Fibroblast of lung (primary cell): ENCODE measurements around the gene PSD2. TPM values are rescaled to one million over a fixed set of nuclear protein-coding genes. Genes with fewer than 3 reads are reported as not detected.

Source experiments
- DNase-seq, 2 donors: peaks; one replicate each; pipeline versions ENCODE4 v3.0.0 to v3.0.0-alpha.2; 2010; ENCODE audit warnings: low read depth in 2 of 2
- H2AFZ ChIP-seq: 2 replicates; pipeline ENCODE4 v1.5.1; 2012; ENCODE audit warnings: low read length, control low read depth, inconsistent platforms
- H3K27ac ChIP-seq: 2 replicates; pipeline ENCODE4 v1.5.1; 2011; ENCODE audit warnings: low read length, control low read depth; ENCODE audit not compliant: insufficient read depth
- H3K27me3 ChIP-seq: 2 replicates; pipeline ENCODE4 v1.5.1; 2011; ENCODE audit warnings: mild to moderate bottlenecking, low read length; ENCODE audit not compliant: control insufficient read depth, insufficient read depth
- H3K36me3 ChIP-seq: 2 replicates; pipeline ENCODE4 v1.5.1; 2011; ENCODE audit warnings: low read length; ENCODE audit not compliant: control insufficient read depth, insufficient read depth
- H3K4me1 ChIP-seq: 2 replicates; pipeline ENCODE4 v1.5.1; 2011; ENCODE audit warnings: low read length; ENCODE audit not compliant: control insufficient read depth, insufficient read depth; ENCODE audit errors: extremely low read depth
- H3K4me2 ChIP-seq: 2 replicates; pipeline ENCODE4 v1.5.1; 2011; ENCODE audit warnings: low read length, control low read depth; ENCODE audit not compliant: insufficient read depth; ENCODE audit errors: extremely low read depth
- H3K4me3 ChIP-seq, 4 experiments: fragments of 200-600 bp in 1 of 4; sonication (generic) in 1 of 4; replicated peaks in 1 of 4; 2 replicates each; pipeline ENCODE4 v1.5.1; 2011 to 2016; ENCODE audit warnings: low read length in 4 of 4, low read depth in 3 of 4, mild to moderate bottlenecking in 3 of 4, control low read depth in 2 of 4, inconsistent platforms in 1 of 4, mixed read lengths in 1 of 4; ENCODE audit not compliant: insufficient read depth in 1 of 4; ENCODE audit errors: control extremely low read depth in 1 of 4
- H3K79me2 ChIP-seq: 2 replicates; pipeline ENCODE4 v1.5.1; 2012; ENCODE audit warnings: mild to moderate bottlenecking, low read length, inconsistent platforms; ENCODE audit not compliant: control insufficient read depth, insufficient read depth
- H3K9ac ChIP-seq: 2 replicates; pipeline ENCODE4 v1.5.1; 2011; ENCODE audit warnings: mild to moderate bottlenecking, low read length, control low read depth; ENCODE audit not compliant: insufficient read depth
- H3K9me3 ChIP-seq: 2 replicates; pipeline ENCODE4 v1.5.1; 2012; ENCODE audit warnings: low read depth, low read length; ENCODE audit not compliant: control insufficient read depth, insufficient read depth
- H4K20me1 ChIP-seq: 2 replicates; pipeline ENCODE4 v1.5.1; 2011; ENCODE audit warnings: low read length; ENCODE audit not compliant: control insufficient read depth, insufficient read depth; ENCODE audit errors: extremely low read depth
- EZH2 ChIP-seq: IDR thresholded peaks from 2 replicates; pipeline ENCODE4 v1.5.1; 2012; ENCODE audit warnings: low read length, control low read depth, mild to moderate bottlenecking; ENCODE audit errors: missing control alignments
- polyA plus RNA-seq, 2 donors: library from polyadenylated mRNA; depleted of rRNA in 1 of 2; stranded (reverse) in 1 of 2; unstranded in 1 of 2; fragments of >200 nt; gene quantifications; 2 replicates each; pipeline ENCODE4 v1.2.1, GENCODE V29; 2011 to 2012; ENCODE audit warnings: missing spikeins in 1 of 2
- total RNA-seq: library from RNA; depleted of rRNA; stranded (reverse); fragments of >200 nt; gene quantifications from 2 replicates; pipeline ENCODE4 v1.2.1, GENCODE V29; 2014
- TF ChIP-seq, protein P1 (sequence below), 2 donors: IDR thresholded peaks in 1 of 2; conservative IDR thresholded peaks in 1 of 2; 1 replicate in 1 of 2; 2 replicates in 1 of 2; pipeline ENCODE4 v1.5.1; 2011 to 2012; ENCODE audit warnings: low read length in 2 of 2, control low read depth in 1 of 2, inconsistent platforms in 1 of 2, low read depth in 1 of 2, mild to moderate bottlenecking in 1 of 2

The PSD2 gene
- total and polyA plus RNA-seq, 2 donors (not counting 1 experiment from before 2014, with no cell fraction given): 0.05 to 0.17 TPM

DNA sequence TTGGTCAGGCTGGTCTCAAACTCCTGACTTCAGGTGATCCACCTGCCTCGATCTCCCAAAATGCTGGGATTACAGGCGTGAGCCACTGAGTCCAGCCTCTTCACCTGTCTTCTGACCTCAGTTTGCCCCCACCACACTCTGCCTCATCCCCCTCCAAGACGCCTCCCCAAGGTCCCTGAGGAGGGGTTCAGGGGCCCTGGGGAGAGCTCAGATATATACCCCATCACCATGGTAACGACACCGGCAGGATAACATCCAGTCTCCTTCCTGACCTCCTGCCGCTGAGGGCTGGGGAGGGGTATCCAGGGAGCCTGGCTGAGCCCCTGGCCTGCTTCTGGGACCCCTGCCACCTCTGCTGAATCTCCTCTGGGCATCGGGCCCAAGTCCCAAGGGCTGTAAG is 19.7 kb upstream of the PSD2 start:
- Histone ChIP-seq H3K36me3 (no peaks in the 10 kb centered on the region), H3K4me2 (no peak overlapping the region), H3K9me3 (no peaks in the 10 kb centered on the region), H3K4me1 (no peaks in the 10 kb centered on the region), H3K27me3 (peaks cover 24% of the 10 kb centered on the region), H2AFZ (no peak overlapping the region), H3K9ac (no peak overlapping the region), H4K20me1 (no peaks in the 10 kb centered on the region), H3K27ac (no peak overlapping the region), H3K4me3 (no peak overlapping the region), H3K79me2 (no peaks in the 10 kb centered on the region)
- no peak for TF ChIP-seq EZH2
- TF ChIP-seq, protein P1, sequence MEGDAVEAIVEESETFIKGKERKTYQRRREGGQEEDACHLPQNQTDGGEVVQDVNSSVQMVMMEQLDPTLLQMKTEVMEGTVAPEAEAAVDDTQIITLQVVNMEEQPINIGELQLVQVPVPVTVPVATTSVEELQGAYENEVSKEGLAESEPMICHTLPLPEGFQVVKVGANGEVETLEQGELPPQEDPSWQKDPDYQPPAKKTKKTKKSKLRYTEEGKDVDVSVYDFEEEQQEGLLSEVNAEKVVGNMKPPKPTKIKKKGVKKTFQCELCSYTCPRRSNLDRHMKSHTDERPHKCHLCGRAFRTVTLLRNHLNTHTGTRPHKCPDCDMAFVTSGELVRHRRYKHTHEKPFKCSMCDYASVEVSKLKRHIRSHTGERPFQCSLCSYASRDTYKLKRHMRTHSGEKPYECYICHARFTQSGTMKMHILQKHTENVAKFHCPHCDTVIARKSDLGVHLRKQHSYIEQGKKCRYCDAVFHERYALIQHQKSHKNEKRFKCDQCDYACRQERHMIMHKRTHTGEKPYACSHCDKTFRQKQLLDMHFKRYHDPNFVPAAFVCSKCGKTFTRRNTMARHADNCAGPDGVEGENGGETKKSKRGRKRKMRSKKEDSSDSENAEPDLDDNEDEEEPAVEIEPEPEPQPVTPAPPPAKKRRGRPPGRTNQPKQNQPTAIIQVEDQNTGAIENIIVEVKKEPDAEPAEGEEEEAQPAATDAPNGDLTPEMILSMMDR (conservative IDR thresholded peaks at IDR 0.05 in 1 of 2, IDR thresholded peaks at IDR 0.05 in 1 of 2; ENCODE audit: low read depth in 1 of 2, low read length in 2 of 2): no peak
- no peak for DNase-seq

DNA sequence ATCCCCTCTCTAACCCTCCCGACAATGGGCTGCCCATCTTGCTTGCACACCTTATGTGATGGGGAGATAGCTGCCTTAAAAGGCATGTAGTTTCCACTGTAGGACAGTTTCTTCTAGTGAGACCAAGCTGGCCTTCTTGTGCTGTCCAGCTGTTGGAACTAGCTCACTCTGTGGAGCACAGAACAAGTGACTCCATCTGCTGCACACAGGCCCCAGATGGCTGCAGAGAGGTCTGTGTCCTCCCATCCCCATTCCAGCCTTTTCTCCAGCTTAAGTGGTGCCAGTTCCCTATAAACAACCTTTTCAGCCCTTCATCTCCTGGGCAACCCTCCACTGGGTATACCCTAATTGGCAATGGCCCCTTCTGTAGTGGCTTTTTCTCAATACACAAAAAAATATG is 18.7 kb upstream of the PSD2 start:
- Histone ChIP-seq H3K4me1 (no peaks in the 10 kb centered on the region), H3K9me3 (no peaks in the 10 kb centered on the region), H3K27ac (no peak overlapping the region), H4K20me1 (no peaks in the 10 kb centered on the region), H3K27me3 (peaks cover 20% of the 10 kb centered on the region), H3K36me3 (no peaks in the 10 kb centered on the region), H3K4me3 (no peak overlapping the region), H3K79me2 (no peaks in the 10 kb centered on the region), H3K4me2 (no peak overlapping the region), H2AFZ (no peak overlapping the region), H3K9ac (no peak overlapping the region)
- DNase-seq: no peak
- no peak for TF ChIP-seq EZH2
- TF ChIP-seq, protein P1 (conservative IDR thresholded peaks at IDR 0.05 in 1 of 2, IDR thresholded peaks at IDR 0.05 in 1 of 2; ENCODE audit: low read depth in 1 of 2, low read length in 2 of 2): no peak

DNA sequence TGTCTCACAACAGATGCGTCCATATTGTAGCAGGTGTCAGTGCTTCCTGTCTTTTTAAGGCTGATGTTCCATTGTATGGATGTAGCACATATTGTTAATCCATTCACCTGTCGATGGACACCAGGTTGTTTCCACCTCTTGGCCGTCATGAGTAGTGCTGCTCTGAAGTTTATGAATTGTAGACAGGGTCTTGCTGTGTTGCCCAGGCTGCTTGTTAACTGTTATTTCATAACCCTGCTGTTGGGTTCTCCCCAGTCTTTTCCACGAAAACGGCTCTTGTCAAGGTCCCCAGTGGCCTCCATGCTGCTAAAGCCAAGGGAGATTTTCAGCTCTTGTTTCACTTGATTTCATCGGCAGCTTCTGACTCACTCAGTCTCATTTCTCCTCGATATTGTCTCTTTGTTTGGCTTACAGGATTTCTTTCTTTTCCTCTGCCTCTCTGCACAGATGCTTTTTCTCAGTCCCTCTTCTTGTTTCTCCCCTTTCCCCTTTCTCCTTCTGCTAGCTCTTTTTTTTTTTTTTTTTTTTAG is 12.1 kb upstream of the PSD2 start:
- H3K9ac ChIP-seq: no peak overlapping the region
- no peak for TF ChIP-seq EZH2
- TF ChIP-seq, protein P1 (conservative IDR thresholded peaks at IDR 0.05 in 1 of 2, IDR thresholded peaks at IDR 0.05 in 1 of 2; ENCODE audit: low read depth in 1 of 2, low read length in 2 of 2): no peak
- H3K4me1 ChIP-seq: no peaks in the 10 kb centered on the region
- DNase-seq: peak in 1 of 2 donors; percentile 34
- H3K4me2 ChIP-seq: no peak overlapping the region
- peaks cover 3% of the 10 kb centered on the region for H3K27me3 ChIP-seq
- H3K79me2 ChIP-seq: no peaks in the 10 kb centered on the region
- no peak overlapping the region for H3K4me3 ChIP-seq
- H3K27ac ChIP-seq: no peak overlapping the region
- H2AFZ ChIP-seq: no peak overlapping the region
- no peaks in the 10 kb centered on the region for H3K9me3 ChIP-seq
- H4K20me1 ChIP-seq: no peaks in the 10 kb centered on the region
- H3K36me3 ChIP-seq: no peaks in the 10 kb centered on the region
